ENCODE measurements around the gene SIX5. TPM values are rescaled to one million over a fixed set of nuclear protein-coding genes. Genes with fewer than 3 reads are reported as not detected.

The SIX5 gene
- total RNA-seq, 1 donor from 2014 or later, result 3.4 TPM

- no peak for DNase-seq (ENCODE audit: low read depth, low spot score)
These were observed 8.4 kb upstream of the SIX5 start for GRCh38 chr19:45777395-45777961.

GRCh38 chr19:45774765-45775164 lies 5.7 kb upstream of the SIX5 start:
- DNase-seq (ENCODE audit: low read depth, low spot score), result no peak

GRCh38 chr19:45773384-45773783 lies 4.3 kb upstream of the SIX5 start:
- no peak for DNase-seq (ENCODE audit: low read depth, low spot score)

- DNase-seq (ENCODE audit: low read depth, low spot score), result no peak
These were observed 3.9 kb upstream of the SIX5 start for GRCh38 chr19:45772912-45773311.

GRCh38 chr19:45772130-45772840 lies 3.2 kb upstream of the SIX5 start:
- DNase-seq (ENCODE audit: low read depth, low spot score), result no peak

GRCh38 chr19:45771311-45771933 lies 2.4 kb upstream of the SIX5 start:
- DNase-seq (ENCODE audit: low read depth, low spot score), result no peak

GRCh38 chr19:45770192-45771101 lies 1.4 kb upstream of the SIX5 start:
- peak; percentile 95 for DNase-seq (ENCODE audit: low read depth, low spot score)

- no peak for DNase-seq (ENCODE audit: low read depth, low spot score)
These were observed 754 bp upstream of the SIX5 start for GRCh38 chr19:45769821-45770191.

- DNase-seq (ENCODE audit: low read depth, low spot score), result no peak
These were observed 433 bp downstream of the SIX5 start for GRCh38 chr19:45768655-45768983.

- DNase-seq (ENCODE audit: low read depth, low spot score), result no peak
These were observed 984 bp downstream of the SIX5 start for GRCh38 chr19:45767881-45768654.

- DNase-seq (ENCODE audit: low read depth, low spot score), result no peak
These were observed 1.6 kb downstream of the SIX5 start for GRCh38 chr19:45767410-45767880.

GRCh38 chr19:45766869-45767346 lies 2.1 kb downstream of the SIX5 start:
- no peak for DNase-seq (ENCODE audit: low read depth, low spot score)

GRCh38 chr19:45766296-45766868 lies 2.7 kb downstream of the SIX5 start:
- DNase-seq (ENCODE audit: low read depth, low spot score), result no peak

- DNase-seq (ENCODE audit: low read depth, low spot score), result no peak
These were observed 3.3 kb downstream of the SIX5 start for GRCh38 chr19:45765702-45766295.

- DNase-seq (ENCODE audit: low read depth, low spot score), result no peak
These were observed 3.9 kb downstream of the SIX5 start for GRCh38 chr19:45764945-45765701.

- no peak for DNase-seq (ENCODE audit: low read depth, low spot score)
These were observed 4.6 kb downstream of the SIX5 start for GRCh38 chr19:45764475-45764874.

- no peak for DNase-seq (ENCODE audit: low read depth, low spot score)
These were observed 5.3 kb downstream of the SIX5 start for GRCh38 chr19:45763691-45764294.

GRCh38 chr19:45762870-45763631 lies 6.0 kb downstream of the SIX5 start:
- DNase-seq (ENCODE audit: low read depth, low spot score), result no peak

Data from pulmonary artery endothelial cell (primary cell).